Keratinocyte (primary cell): ENCODE data around the gene PRKCA. TPM values are rescaled to one million over a fixed set of nuclear protein-coding genes. Genes with fewer than 3 reads are reported as not detected.
"Not testable (repeated sequence)": the region's sequence is repeated elsewhere in the genome, so short reads cannot be mapped to it uniquely, and the experiment has no call there.

Experiments used
- DNase-seq: peaks from one replicate; pipeline ENCODE4 v3.0.0-alpha.2; 2011; ENCODE audit warnings: low read depth, missing footprints, low spot score
- FAIRE-seq: peaks from 2 replicates; lab custom pipeline; 2011; peaks lifted over from hg19 to GRCh38; lab: Jason Lieb, UNC
- H2AFZ ChIP-seq: 2 replicates; pipeline ENCODE4 v1.6.0; 2012; ENCODE audit warnings: low read length, control low read depth, inconsistent platforms; ENCODE audit not compliant: control insufficient read depth
- H3K27ac ChIP-seq: 2 replicates; pipeline ENCODE4 v1.5.1; 2011; ENCODE audit warnings: low read length; ENCODE audit not compliant: control insufficient read depth, insufficient read depth
- H3K27me3 ChIP-seq: 3 replicates; pipeline ENCODE4 v1.6.0; 2011; ENCODE audit warnings: low read length; ENCODE audit not compliant: control insufficient read depth, insufficient read depth; ENCODE audit errors: extremely low read depth
- H3K36me3 ChIP-seq, 2 experiments: 2 replicates in 1 of 2; 3 replicates in 1 of 2; pipeline ENCODE4 v1.5.1; 2011; ENCODE audit warnings: low read length in 2 of 2, mild to moderate bottlenecking in 1 of 2; ENCODE audit not compliant: control insufficient read depth in 2 of 2, insufficient read depth in 2 of 2; ENCODE audit errors: extremely low read depth in 1 of 2
- H3K4me1 ChIP-seq: 3 replicates; pipeline ENCODE4 v1.5.1; 2011; ENCODE audit warnings: low read length; ENCODE audit not compliant: control insufficient read depth, insufficient read depth; ENCODE audit errors: extremely low read depth
- H3K4me2 ChIP-seq: 3 replicates; pipeline ENCODE4 v1.6.0; 2011; ENCODE audit warnings: low read depth, low read length; ENCODE audit not compliant: control insufficient read depth, insufficient read depth; ENCODE audit errors: extremely low read depth
- H3K4me3 ChIP-seq, 3 experiments: fragments of 200-600 bp in 1 of 3; sonication (generic) in 1 of 3; 2 replicates in 2 of 3; 3 replicates in 1 of 3; pipeline ENCODE4 v1.5.1; 2011 to 2016; ENCODE audit warnings: low read length in 3 of 3, mild to moderate bottlenecking in 3 of 3, control low read depth in 2 of 3, inconsistent platforms in 1 of 3, low read depth in 1 of 3, mixed read lengths in 1 of 3, mixed run types in 1 of 3, moderate library complexity in 1 of 3; ENCODE audit not compliant: control insufficient read depth in 2 of 3, insufficient read depth in 2 of 3; ENCODE audit errors: extremely low read depth in 1 of 3
- H3K79me2 ChIP-seq: 2 replicates; pipeline ENCODE4 v1.6.0; 2012; ENCODE audit warnings: low read length; ENCODE audit not compliant: control insufficient read depth, insufficient read depth
- H3K9ac ChIP-seq: 3 replicates; pipeline ENCODE4 v1.6.0; 2011; ENCODE audit warnings: low read length; ENCODE audit not compliant: control insufficient read depth, insufficient read depth; ENCODE audit errors: extremely low read depth
- H3K9me1 ChIP-seq: 3 replicates; pipeline ENCODE4 v1.6.0; 2011; ENCODE audit warnings: low read length; ENCODE audit not compliant: control insufficient read depth, insufficient read depth; ENCODE audit errors: extremely low read depth
- H3K9me3 ChIP-seq: 2 replicates; pipeline ENCODE4 v1.5.1; 2012; ENCODE audit warnings: low read depth, low read length; ENCODE audit not compliant: control insufficient read depth
- H4K20me1 ChIP-seq: 3 replicates; pipeline ENCODE4 v1.6.0; 2011; ENCODE audit warnings: low read length; ENCODE audit not compliant: control insufficient read depth, insufficient read depth; ENCODE audit errors: extremely low read depth
- EZH2 ChIP-seq: IDR thresholded peaks from one replicate; pipeline ENCODE4 v1.6.1; 2012; ENCODE audit warnings: inconsistent platforms, mild to moderate bottlenecking, low read length, moderate library complexity
- dilution Hi-C: fragments of 300-500 bp; cut with MboI; formaldehyde crosslinking; loops from one replicate; pipeline ENCODE4 v1.7.0; 2020; ENCODE audit warnings: low sequenced_read_pairs; ENCODE audit not compliant: extremely low pct_ligation_motif_present
- polyA plus RNA-seq, 5 experiments: library from polyadenylated mRNA; depleted of rRNA in 3 of 5; stranded (reverse) in 3 of 5; stranded (forward) in 1 of 5; unstranded in 1 of 5; fragments of >200 nt; gene quantifications; 1 replicate in 1 of 5; 2 replicates in 3 of 5; 3 replicates in 1 of 5; pipeline versions ENCODE4 v1.2.1 to v1.2.3, GENCODE V29; 2011 to 2012; ENCODE audit warnings: missing spikeins in 2 of 5, low read depth in 1 of 5, low replicate concordance in 1 of 5
- TF ChIP-seq, protein P1 (sequence below), 3 experiments: IDR thresholded peaks in 1 of 3; conservative IDR thresholded peaks in 1 of 3; optimal IDR thresholded peaks in 1 of 3; 2 replicates in 2 of 3; 3 replicates in 1 of 3; pipeline versions ENCODE3 to v1.5.1; 2011; ENCODE audit warnings: low read length in 3 of 3, mild to moderate bottlenecking in 3 of 3, moderate library complexity in 2 of 3, control low read depth in 1 of 3, inconsistent platforms in 1 of 3; ENCODE audit not compliant: insufficient read depth in 2 of 3; ENCODE audit errors: extremely low read depth in 1 of 3

PRKCA gene
- polyA plus RNA-seq, 1 donor (not counting 4 experiments of a cell fraction or from before 2014, with no cell fraction given): 3.6 TPM

DNA sequence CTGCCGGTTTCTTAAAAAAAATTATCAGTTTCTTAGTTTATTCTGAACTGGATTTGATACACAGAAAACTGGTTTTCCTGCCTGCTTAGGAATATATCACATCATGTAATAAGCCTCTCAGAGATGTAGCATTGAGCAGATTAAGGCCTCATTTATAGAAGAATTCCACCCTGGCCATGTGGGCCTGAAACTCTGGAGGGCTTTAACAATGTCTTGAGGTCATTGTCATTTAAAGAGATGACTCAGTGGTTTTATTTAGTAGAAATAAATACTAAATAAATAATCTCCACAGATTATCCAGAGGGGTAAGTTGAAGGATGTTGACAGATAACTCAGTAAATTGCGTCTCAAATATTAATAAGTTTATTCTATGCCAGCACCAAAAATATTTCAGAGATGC is 56.9 kb downstream of the PRKCA start:
- TF ChIP-seq, protein P1, sequence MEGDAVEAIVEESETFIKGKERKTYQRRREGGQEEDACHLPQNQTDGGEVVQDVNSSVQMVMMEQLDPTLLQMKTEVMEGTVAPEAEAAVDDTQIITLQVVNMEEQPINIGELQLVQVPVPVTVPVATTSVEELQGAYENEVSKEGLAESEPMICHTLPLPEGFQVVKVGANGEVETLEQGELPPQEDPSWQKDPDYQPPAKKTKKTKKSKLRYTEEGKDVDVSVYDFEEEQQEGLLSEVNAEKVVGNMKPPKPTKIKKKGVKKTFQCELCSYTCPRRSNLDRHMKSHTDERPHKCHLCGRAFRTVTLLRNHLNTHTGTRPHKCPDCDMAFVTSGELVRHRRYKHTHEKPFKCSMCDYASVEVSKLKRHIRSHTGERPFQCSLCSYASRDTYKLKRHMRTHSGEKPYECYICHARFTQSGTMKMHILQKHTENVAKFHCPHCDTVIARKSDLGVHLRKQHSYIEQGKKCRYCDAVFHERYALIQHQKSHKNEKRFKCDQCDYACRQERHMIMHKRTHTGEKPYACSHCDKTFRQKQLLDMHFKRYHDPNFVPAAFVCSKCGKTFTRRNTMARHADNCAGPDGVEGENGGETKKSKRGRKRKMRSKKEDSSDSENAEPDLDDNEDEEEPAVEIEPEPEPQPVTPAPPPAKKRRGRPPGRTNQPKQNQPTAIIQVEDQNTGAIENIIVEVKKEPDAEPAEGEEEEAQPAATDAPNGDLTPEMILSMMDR (optimal IDR thresholded peaks at IDR 0.05 in 1 of 3, IDR thresholded peaks at IDR 0.05 in 1 of 3, conservative IDR thresholded peaks at IDR 0.05 in 1 of 3; ENCODE audit: extremely low read depth in 1 of 3, insufficient read depth in 2 of 3, low read length in 3 of 3): no peak
- TF ChIP-seq EZH2: no peak
- Histone ChIP-seq H3K9me1 (no peaks in the 10 kb centered on the region), H3K27ac (no peak overlapping the region), H3K4me3 (no peak overlapping the region), H3K4me1 (no peaks in the 10 kb centered on the region), H3K79me2 (no peaks in the 10 kb centered on the region), H3K9me3 (no peaks in the 10 kb centered on the region), H2AFZ (no peak overlapping the region), H3K9ac (no peak overlapping the region), H3K4me2 (no peak overlapping the region), H3K27me3 (no peaks in the 10 kb centered on the region), H3K36me3 (no peaks in the 10 kb centered on the region), H4K20me1 (no peaks in the 10 kb centered on the region)
- FAIRE-seq (no peak), DNase-seq (no peak)
- dilution Hi-C loops: no loop called here

DNA sequence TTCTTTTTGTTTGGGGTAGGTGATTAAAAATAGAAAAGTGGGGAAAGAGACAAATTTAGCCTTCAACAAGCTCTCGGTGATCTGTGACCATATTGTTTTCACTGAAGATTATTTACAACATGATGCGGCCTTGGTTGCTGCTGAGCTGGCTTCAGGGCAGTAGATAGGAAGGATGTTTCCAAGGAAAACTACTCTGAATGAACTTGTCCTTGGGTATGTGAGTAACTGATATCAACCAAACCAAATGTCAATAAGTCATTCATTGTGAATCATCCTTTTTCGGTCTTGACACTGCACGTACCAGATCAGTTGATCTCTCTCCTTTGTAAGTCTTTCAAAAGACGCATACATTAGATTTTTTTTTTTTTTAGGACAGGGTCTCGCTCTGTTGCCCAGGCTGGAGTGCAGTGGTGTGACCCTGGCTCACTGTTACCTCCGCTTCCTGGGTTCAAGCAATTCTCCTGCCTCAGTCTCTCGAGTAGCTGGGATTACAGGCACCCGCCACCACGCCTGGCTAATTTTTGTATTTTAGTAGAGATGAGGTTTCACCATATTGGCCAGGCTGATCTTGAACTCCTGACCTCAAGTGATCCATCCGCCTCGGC is 58.6 kb downstream of the PRKCA start:
- dilution Hi-C loops, FAIRE-seq: not testable (repeated sequence)

GRCh38 chr17:66364508-66364907 is 62.1 kb downstream of the PRKCA start:
- dilution Hi-C loops: no loop called here
- H3K4me1 ChIP-seq: no peaks in the 10 kb centered on the region
- no peaks in the 10 kb centered on the region for H3K27me3 ChIP-seq
- H3K9me1 ChIP-seq: no peaks in the 10 kb centered on the region
- H2AFZ ChIP-seq: no peak overlapping the region
- DNase-seq (no peak), FAIRE-seq (no peak)
- H3K4me3 ChIP-seq: no peak overlapping the region
- no peak overlapping the region for H3K9ac ChIP-seq
- H3K79me2 ChIP-seq: no peaks in the 10 kb centered on the region
- no peak overlapping the region for H3K27ac ChIP-seq
- H4K20me1 ChIP-seq: no peaks in the 10 kb centered on the region
- H3K9me3 ChIP-seq: no peaks in the 10 kb centered on the region
- H3K36me3 ChIP-seq: no peaks in the 10 kb centered on the region
- TF ChIP-seq, protein P1 (optimal IDR thresholded peaks at IDR 0.05 in 1 of 3, IDR thresholded peaks at IDR 0.05 in 1 of 3, conservative IDR thresholded peaks at IDR 0.05 in 1 of 3; ENCODE audit: extremely low read depth in 1 of 3, insufficient read depth in 2 of 3, low read length in 3 of 3): no peak
- TF ChIP-seq EZH2: no peak
- H3K4me2 ChIP-seq: no peak overlapping the region

More for the DNA sequence above, 58.6 kb downstream of the PRKCA start:
- H3K4me2 ChIP-seq, H4K20me1 ChIP-seq, H2AFZ ChIP-seq, H3K36me3 ChIP-seq, H3K9me3 ChIP-seq, H3K27ac ChIP-seq, DNase-seq, H3K4me1 ChIP-seq, H3K79me2 ChIP-seq, H3K9ac ChIP-seq, H3K9me1 ChIP-seq, H3K27me3 ChIP-seq, H3K4me3 ChIP-seq: not testable (repeated sequence)
